Kidney glomerular epithelial cell (primary cell): ENCODE data around the gene TJP3.
"Not testable (repeated sequence)": the region's sequence is repeated elsewhere in the genome, so short reads cannot be mapped to it uniquely, and the experiment has no call there.

Experiments used
- DNase-seq: peaks from one replicate; lab custom pipeline; 2025; lab: John Stamatoyannopoulos, UW

The TJP3 gene

DNA sequence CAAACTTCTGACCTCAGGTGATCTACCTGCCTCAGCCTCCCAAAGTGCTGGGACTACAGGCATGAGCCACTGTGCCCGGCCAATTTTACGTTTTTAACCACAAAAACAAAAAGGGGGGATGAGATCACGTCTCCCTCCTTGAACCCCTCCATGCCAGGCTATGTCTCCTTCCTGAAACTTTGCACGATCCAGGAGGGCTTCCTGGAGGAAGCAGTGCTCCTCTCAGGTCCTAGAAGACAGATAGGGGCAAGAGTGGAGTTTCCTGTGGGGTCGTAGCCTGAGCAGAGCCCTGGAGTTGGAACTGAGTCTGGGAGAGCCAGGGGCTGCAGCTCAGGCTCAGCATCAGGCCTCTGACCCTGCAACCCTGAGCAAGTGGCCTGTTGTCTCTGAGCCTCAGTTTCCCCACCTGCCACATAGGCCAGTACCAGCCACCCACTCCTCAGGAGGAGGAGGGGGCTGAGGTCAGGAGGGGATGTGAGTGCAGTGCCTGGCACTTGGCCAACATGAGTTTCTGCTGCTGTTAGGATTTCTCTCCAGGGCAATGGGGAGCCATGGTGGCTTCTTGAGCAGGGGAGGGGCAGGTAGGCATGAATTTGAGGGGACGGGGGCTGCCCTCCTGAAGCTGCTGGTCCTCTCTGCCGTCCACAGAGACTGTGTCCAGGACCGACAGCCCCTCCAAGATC, 37.3 kb downstream of the TJP3 start:
- no peak for DNase-seq

DNA sequence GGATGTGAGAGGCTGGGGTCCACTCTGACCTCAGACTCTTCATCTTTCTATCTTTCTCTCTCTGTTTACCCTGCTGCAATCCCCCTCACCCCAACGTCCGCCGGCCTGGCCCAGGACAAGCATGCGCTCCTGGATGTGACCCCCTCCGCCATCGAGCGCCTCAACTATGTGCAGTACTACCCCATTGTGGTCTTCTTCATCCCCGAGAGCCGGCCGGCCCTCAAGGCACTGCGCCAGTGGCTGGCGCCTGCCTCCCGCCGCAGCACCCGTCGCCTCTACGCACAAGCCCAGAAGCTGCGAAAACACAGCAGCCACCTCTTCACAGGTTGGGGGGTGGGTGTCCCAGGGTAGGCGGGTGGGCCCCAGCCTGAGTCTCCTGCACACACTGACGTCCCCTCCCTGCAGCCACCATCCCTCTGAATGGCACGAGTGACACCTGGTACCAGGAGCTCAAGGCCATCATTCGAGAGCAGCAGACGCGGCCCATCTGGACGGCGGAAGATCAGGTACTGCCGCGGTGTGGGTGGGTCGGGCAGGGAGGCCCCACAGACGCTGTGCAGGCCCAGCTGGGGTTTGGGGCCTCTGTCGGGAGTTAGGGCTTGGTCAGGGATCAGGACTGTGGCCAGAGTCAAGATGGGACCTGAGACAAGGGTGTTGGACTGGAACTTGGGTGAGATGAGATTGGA, 38.3 kb downstream of the TJP3 start:
- DNase-seq = no peak

DNA sequence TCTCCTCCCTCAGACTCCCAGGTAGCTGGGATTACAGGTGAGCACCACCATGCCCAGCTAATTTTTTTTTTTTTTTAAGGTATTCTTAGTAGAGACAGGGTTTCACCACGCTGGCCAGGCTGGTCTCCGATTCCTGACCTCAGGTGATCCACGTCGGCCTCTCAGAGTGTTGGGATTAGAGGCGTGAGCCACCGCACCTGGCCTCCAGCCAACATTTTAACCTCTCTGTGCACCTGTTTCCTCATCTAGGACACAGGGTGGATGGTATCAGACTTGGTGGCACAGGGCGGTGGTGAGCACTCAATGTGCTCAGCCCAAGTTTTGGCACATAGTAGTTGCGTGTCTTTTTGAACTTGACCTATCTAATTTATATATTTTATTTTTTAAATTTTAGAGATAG, 40.8 kb downstream of the TJP3 start:
- DNase-seq = no peak

GRCh38 chr19:3750211-3750610, 42.0 kb downstream of the TJP3 start:
- DNase-seq = no peak

GRCh38 chr19:3751236-3751635, 43.1 kb downstream of the TJP3 start:
- DNase-seq = no peak

GRCh38 chr19:3752492-3752891, 44.3 kb downstream of the TJP3 start:
- no peak for DNase-seq

DNA sequence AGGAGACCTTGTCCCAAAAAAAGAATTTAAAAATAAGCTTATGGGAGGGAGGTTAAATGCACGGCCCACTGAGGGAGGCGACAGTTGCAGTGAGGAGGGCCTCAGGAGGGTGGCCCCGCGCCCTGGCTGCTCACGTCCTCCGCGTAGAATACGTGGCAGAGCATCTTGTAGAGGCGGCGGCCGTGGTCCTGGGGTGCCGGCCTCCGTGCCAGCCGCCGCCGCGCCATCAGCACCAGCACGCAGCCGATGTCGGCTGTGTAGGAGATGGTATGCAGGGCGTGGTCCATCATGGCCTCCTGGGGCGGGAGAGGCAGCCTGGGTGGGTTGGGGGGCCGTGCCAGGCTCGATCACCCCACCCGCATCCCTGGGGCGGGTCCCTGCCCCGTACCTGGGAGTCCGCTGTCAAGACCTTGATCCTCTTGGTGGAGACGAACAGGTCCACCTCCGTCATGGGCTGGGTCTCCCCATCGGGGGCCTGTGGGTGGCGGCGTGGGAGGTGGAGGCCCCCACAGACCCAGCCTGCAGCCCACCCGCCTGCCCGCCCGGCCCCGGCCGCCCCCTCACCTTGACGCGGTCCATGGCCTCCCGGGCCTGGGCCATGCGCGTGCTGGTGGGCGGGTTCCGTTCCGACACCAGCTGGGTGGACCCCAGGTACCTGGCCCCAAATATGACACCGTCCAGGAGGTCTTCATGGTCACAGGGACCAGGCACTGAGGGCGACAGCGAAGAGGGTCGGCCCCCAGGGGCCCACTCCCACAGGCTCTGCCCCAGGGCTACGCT, 45.6 kb downstream of the TJP3 start:
- no peak for DNase-seq

- not testable (repeated sequence) for DNase-seq
These were observed 49.5 kb downstream of the TJP3 start for GRCh38 chr19:3757705-3758104.

DNA sequence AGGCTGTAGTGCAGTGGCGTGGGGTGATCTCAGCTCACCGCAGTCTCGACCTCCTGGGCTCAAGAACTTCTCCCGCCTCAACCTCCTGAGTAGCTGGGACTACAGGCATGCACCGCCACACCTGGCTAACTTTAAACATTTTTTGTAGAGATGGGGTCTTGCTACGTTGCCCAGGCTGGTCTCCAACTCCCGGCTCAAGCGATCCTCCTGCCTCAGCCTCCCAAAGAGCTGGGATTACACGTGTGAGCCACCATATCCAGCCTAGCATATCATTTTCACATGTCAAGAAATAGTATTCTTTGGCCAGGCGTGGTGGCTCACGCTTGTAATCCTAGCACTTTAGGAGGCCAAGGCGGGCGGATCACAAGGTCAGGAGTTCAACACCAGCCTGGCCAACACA, 50.1 kb downstream of the TJP3 start:
- not testable (repeated sequence) for DNase-seq

DNA sequence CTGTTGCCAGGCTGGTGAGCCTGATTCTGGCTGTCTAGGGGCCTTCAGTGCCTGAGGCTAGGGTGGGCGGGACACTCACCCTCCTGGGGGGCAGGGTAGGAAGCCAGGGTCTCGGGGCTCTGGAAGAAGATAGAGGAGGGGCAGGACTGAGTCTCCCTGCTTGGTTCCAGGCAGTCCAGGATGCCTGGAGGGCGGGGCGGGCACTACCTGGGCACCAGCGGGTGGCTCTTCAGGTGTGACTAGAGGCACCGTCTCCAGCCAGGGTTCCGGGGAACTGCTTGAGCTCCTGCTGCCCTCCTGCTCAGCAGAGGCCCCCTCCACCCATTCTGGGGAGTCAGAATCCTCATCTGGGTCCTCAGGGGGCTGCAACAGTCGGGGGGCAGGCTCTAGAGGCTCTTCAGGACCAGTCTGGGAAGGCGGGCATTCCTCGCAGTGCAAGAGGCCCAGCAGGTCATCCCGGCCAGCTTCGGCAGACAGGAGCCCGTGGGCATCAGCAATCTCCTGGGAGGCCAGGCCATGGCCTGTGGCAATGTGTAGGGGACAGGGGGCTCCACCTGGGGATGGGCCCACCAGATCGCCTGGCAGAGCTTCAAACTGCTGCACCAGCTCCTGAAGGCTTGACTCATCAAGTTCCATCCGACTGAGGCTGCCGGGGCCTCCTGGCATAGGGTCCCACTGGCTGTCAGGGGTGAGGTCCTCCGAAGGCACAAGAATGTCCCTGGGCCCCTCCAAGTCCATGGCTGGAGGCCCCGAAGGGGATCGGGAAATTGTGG, 51.5 kb downstream of the TJP3 start:
- no peak for DNase-seq

- no peak for DNase-seq
These were observed 52.7 kb downstream of the TJP3 start for GRCh38 chr19:3760871-3761361.

DNA sequence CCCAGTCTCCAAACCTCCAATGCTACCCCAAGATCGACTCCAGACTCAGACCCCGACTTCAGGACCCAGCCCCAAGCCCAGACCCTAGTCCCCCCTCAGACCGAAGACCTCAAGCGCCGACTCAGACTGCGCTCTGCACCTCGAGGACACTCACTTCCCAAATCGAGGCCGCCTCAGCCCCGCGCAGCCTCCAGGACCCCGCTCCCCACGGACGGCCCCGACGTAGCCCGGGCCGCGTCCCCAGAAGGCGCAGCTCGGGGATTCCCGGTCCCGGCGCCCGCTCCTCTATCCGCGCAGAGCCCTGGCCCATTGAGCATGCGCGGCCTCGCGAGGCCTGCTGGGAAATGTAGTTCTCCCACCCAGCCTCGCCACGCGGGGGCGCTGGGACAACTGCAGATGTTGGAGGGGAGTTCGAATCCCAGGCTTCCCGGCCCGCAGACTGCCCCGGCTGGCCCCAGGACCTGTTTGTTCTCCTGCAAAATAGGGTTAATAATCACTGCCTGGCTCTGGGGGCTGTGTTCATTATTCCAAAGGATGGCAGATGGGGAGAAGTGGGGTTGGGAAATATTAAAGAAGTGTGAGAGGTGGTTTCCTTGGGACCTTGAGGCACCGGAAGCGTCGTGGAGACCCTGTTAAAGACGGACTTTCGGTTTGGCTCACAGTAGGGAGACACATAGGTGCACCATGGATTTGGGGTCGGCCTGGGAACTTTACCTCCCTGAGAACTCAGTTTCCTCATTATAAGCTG, 53.4 kb downstream of the TJP3 start, which contains the start of gene APBA3:
Gene APBA3, minus strand, starts transcription at position 311 of the 748 bp plus-strand sequence. CDS start 1,428 bp downstream, outside the sequence.
- DNase-seq = peak; percentile 75

- no peak for DNase-seq
These were observed 53.9 kb downstream of the TJP3 start for GRCh38 chr19:3762130-3762473.

DNA sequence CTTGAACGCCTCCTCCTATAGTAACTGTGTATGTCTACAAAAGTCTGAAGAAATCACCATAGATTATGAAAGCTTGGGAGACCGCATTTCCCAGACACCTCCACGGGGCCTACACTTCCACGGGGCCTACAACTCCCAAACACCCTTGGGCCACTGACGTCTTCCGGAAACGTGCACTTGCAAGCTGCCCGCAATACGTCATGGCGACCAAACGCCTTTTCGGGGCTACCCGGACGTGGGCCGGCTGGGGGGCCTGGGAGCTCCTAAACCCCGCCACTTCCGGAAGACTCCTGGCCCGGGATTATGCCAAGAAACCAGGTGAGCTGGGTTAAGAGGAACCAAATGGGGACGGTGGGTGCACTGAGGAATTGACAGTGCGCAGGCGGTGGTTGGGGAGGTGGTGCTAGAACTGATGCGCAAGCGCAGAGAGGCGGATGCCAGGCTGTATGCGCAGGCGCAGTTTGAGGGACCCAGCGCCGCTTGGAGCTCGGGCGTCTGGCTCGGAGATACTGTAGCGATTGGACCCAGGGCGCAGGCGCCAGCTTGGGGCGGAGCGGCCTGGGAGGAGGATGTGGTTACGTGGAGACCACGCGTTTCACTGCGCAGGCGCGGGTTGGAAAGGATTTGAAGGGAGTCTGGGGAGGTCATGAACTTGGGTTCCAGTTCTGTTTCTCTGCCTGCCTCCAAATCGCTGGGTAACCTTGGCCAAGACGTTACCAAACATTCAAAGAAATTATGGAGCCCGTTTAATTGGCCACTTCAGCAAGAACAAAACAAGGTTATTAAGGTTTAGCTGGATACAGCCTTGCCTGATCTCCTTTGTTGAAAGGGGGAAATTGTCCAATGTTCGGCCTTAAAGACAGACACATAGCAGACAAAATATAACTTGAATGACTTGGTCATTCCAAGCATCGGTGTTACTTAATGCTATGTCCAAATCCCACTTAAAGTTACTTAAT, 54.6 kb downstream of the TJP3 start, which contains the start of gene MRPL54:
Gene MRPL54, plus strand, starts transcription at position 182 of the 959 bp plus-strand sequence. Its CDS starts 19 bp downstream, at position 201.
- peak; percentile 99 for DNase-seq

- DNase-seq = no peak
These were observed 56.9 kb downstream of the TJP3 start for GRCh38 chr19:3765121-3765520.

DNA sequence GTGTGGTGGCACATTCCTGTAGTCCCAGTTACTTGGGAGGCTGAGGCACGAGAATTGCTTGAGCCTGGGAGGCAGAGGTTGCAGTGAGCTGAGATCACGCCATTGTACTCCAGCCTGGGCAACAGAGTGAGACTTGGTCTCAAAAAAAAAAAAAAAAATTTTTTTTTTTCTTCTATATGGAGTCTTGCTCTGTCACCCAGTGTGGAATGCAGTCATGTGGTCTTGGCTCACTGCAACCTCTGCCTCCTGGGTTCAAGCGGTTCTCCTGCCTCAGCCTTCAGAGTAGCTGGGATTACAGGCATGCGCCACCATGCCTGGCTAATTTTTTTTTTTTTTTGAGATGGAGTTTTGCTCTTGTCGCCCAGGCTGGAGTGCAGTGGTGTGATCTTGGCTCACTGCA, 57.6 kb downstream of the TJP3 start:
- not testable (repeated sequence) for DNase-seq

DNA sequence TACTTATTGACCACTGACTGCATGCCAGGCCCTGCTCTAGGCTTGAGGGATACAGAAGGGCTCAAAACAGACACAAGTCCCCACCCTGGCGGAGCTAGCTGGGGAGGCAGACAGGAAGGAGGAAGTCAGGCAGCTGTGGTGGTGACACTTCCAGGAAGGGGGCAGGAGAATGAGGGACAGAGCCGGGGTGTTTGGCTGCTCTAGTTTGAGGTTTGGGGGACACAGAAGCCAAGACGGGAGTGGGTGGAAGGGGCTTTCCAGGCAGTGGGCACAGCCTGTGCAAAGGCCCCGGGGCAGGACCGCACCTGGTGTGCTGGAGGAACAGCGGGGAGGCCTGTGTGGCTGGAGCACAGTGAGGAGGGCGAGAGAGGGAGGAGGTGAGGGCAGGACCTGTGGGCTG, 58.3 kb downstream of the TJP3 start:
- no peak for DNase-seq

- DNase-seq = no peak
These were observed 58.9 kb downstream of the TJP3 start for GRCh38 chr19:3767050-3767449.

DNA sequence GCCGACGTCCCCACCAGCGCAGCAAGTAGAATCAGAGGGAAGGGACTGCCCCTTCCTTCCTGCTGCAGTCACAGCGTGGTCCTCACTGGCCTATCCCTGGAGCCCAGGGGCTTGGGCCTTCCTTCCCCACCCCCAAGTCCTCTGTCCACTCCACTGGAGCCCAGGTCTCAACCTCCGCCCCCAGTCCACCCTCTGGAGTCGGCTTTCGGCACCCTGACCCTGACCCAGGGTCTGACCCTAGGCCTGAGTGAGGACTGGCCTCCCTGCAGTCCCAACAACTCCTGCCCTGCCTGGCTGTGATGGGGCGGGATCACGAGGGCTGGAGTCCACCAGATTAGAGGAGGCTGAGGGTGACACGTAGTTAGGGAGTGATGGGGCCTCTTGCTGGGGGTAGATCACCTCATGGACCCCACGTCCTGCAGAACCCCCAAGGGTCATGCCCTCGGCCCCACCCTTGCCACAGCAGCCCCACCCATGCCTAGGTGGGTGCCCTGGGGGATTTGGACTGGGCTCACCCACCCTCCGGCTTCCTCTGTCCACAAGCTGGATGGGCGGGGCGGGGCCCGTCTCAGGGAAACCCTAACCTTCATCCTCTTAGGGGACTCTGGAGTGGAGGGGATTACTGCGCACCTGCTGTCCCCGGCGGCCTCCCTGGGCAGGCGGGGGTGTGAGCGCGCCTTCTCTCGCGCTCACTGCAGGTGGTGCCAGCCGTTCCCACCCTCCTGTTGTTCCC, 60.0 kb downstream of the TJP3 start:
- no peak for DNase-seq
